T47D (cell line): ENCODE results near the gene CCR7.

Source experiments
- DNase-seq, 2 experiments: peaks; one replicate each; pipeline versions ENCODE4 v3.0.0 to v3.0.0-alpha.2; 2011 to 2012; ENCODE audit warnings: low read depth in 1 of 2, low spot score in 1 of 2
- JUND ChIP-seq: IDR thresholded peaks from 2 replicates; pipeline ENCODE4 v1.6.1; 2012; ENCODE audit warnings: low read depth
- in situ Hi-C: cut with HindIII; loops from 2 replicates; pipeline ENCODE4 v1.10.0; 2016; ENCODE audit warnings: low sequenced_read_pairs, low pct_unique_long_range_greater_than_20kb

CCR7 gene

GRCh38 chr17:40556884-40557414 is 8.3 kb downstream of the CCR7 start:
- TF ChIP-seq JUND: no peak
- in situ Hi-C loops: no loop called here
- DNase-seq: no peak

GRCh38 chr17:40556198-40556661 is 9.0 kb downstream of the CCR7 start:
- DNase-seq: no peak
- TF ChIP-seq JUND: no peak
- in situ Hi-C loops: no loop called here

- in situ Hi-C loops: no loop called here
- peak in 1 of 2 experiments; percentile 92 for DNase-seq
- TF ChIP-seq JUND: no peak
Observed at GRCh38 chr17:40555296-40556190, 9.7 kb downstream of the CCR7 start.

- DNase-seq: no peak
Observed at GRCh38 chr17:40554646-40555295, 10.5 kb downstream of the CCR7 start.

DNA sequence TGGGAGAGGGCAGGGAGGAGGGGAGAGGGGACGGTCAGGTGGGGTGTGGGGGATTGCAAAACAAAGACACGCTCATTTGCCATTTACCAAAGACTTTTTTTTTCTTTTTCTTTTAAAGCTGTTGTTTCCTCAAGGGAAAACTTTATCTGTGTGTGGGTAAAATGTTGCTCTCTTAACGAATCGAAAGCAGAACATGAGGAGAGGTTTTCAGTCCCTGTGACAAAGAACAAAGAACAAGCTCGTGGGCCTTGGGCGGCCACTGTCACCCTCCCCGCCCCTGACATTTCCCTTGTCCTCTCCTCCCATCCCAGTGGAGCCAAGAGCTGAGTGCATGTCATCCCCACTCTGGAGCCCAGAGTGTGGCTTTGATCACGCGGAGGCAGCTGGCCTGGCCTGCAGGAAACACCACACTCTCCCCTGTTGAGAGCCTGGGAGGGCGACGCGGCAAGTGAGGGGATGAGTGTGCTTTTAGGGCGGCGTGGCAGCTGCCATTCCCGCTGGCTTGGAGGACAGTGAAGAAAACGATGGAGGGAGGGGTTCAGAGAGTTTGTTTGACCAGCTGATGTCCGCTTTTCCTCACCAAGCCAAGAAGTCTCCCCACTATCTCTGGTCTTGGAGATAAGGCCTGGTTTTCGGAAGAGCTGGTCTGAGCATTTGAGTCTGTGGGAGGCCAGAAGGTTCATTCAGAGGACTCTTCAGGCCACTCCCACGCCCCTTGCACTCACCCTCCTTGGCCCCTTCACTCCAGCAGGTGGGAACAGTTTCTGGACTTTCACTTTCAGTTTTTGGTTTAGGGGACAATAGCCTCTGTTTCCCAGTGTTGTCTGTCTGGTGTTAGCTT is 11.4 kb downstream of the CCR7 start:
- DNase-seq: no peak
- no peak for TF ChIP-seq JUND
- in situ Hi-C loops: no loop called here

More at GRCh38 chr17:40554646-40555295, 10.5 kb downstream of the CCR7 start:
- TF ChIP-seq JUND: no peak
- in situ Hi-C loops: no loop called here

DNA sequence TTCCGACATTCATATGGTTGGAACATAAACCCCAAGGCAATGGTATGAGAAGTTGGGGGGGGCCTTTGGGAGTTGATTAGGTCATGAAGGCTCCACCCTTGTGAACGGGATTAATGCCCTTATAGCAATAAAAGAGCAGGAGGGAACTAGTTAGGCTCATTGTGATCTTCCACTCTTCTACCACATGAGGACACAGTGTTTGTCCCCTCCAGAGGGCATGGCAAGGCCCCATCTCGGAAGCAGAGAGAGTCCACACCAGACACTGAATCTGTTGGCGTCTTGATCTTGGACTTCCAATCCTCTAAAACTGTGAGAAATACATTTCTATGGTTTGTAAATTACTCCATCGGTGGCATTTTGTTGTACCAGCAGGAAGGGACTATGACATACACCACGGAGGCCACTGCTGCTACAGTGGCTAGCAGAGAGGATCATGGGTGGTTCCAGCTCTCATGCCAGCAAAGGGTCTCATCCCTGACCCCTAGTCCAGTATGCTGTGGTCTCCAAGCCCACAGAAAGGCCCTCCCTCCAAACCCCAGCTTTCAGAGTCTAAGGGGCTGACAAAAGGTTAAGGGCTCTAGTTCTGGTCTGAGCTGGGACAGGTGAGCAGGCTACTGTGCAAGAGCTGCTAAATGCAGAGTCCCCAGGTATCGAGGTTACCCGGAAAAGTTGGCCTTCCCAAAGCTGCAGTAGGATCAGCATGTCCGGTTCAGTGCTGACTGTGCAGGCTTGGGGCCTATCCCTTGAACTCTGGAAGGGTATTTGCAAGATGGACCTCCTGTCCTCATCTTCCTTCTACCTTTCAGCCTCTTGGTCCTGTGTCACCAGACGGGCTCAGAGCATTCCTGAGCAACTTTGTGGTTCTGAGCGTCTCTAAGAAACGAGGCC is 12.2 kb downstream of the CCR7 start:
- in situ Hi-C loops: no loop called here
- TF ChIP-seq JUND: no peak
- no peak for DNase-seq

- peak in 1 of 2 experiments; percentile 83 for DNase-seq
- no peak for TF ChIP-seq JUND
- in situ Hi-C loops: no loop called here
Observed at GRCh38 chr17:40551879-40552768, 13.1 kb downstream of the CCR7 start.

DNA sequence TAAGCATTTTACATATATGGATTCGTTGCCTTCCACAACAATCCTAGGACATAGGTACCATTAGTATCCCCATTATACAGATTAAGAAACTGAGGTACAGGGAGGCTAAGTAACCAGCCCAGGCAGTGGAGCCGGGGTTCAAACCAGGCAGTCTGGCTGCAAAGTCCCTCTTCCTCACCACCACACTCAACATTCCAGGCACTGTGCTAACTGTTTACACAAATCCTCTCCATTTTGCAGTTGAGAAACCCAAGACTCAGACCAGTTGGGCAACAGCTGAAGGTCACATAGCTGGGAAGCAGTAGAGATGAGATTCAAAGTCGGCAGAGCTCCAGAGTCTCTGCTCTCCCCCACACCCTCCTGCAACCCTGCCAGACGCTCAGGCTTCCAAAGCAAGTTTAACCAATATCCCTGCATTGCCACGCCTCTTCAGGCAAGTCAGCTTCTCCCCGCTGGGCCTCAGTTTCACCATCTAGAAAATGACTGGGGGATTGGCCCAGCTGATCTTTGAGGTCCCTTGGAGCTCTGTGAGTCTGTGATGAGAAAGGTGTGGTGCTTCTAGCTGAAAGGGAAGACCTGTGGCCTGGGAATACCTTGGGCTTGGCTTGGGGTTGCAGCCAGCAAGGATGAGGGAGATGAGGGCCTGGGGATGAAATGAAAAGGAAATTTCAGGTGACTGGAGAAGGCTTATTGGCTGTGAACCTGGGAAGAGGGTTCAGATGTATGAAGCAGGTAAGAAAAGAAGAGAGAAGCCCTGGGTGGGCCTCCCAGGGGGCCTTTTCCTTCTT is 14.0 kb downstream of the CCR7 start:
- in situ Hi-C loops: no loop called here
- DNase-seq: peak; percentile 44 to 98
- no peak for TF ChIP-seq JUND

DNA sequence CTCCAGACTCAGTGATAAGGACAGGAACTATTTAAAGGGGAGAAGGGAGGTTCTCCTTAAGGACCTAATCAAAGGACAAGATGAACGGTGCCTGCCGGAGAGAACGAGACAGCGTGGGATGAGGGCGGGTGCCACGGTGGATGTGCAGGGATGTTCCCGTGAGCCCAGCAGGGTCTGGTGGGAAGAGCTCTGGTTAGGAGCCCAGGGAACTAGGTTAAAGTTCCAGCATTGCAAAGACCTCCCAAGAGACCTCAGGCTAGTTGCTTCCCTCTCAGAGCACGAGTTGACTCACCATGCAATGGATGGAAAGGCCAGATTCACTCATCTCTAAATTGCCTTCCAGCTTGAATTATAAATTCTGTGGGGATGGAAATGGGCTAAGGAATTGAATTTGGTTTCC is 14.7 kb downstream of the CCR7 start:
- DNase-seq: no peak
- no peak for TF ChIP-seq JUND
- in situ Hi-C loops: no loop called here
